H9 (cell line): ENCODE data around the gene WHAMM. TPM values are rescaled to one million over a fixed set of nuclear protein-coding genes. Genes with fewer than 3 reads are reported as not detected.

Experiments
- DNase-seq: peaks from one replicate; pipeline ENCODE4 v3.0.0-alpha.2; 2017
- H2AFZ ChIP-seq: one replicate; pipeline ENCODE4 v1.6.1; 2013; ENCODE audit warnings: mild to moderate bottlenecking, low read length, control low read depth, moderate library complexity
- H2AK5ac ChIP-seq: 2 replicates; pipeline ENCODE4 v1.6.1; 2013; ENCODE audit warnings: low read length, control low read depth, mixed read lengths; ENCODE audit not compliant: insufficient read length
- H2BK120ac ChIP-seq: one replicate; pipeline ENCODE4 v1.6.1; 2013; ENCODE audit warnings: low read depth, mild to moderate bottlenecking, low read length, control low read depth, inconsistent platforms; ENCODE audit not compliant: poor library complexity, severe bottlenecking
- H2BK12ac ChIP-seq: 2 replicates; pipeline ENCODE4 v1.6.1; 2013; ENCODE audit warnings: low read length, control low read depth, mixed read lengths, low read depth; ENCODE audit not compliant: insufficient read length
- H2BK15ac ChIP-seq: 2 replicates; pipeline ENCODE4 v1.6.1; 2013; ENCODE audit warnings: low read depth, low read length, control low read depth
- H2BK20ac ChIP-seq: one replicate; pipeline ENCODE4 v1.6.1; 2013; ENCODE audit warnings: low read depth, mild to moderate bottlenecking, low read length, control low read depth, inconsistent platforms; ENCODE audit not compliant: poor library complexity, severe bottlenecking
- H2BK5ac ChIP-seq: 2 replicates; pipeline ENCODE4 v1.6.1; 2013; ENCODE audit warnings: low read length, control low read depth, mixed read lengths; ENCODE audit not compliant: insufficient read length
- H3K14ac ChIP-seq: 2 replicates; pipeline ENCODE4 v1.6.1; 2013; ENCODE audit warnings: low read length, control low read depth; ENCODE audit not compliant: insufficient read depth
- H3K18ac ChIP-seq: 2 replicates; pipeline ENCODE4 v1.6.1; 2013; ENCODE audit warnings: low read depth, mild to moderate bottlenecking, mixed read lengths, low read length, control low read depth; ENCODE audit not compliant: insufficient read length
- H3K23ac ChIP-seq: 2 replicates; pipeline ENCODE4 v1.6.1; 2013; ENCODE audit warnings: low read length, control low read depth, mixed read lengths, low read depth; ENCODE audit not compliant: insufficient read length
- H3K23me2 ChIP-seq: 2 replicates; pipeline ENCODE4 v1.6.1; 2013; ENCODE audit warnings: low read depth, mild to moderate bottlenecking, mixed read lengths, low read length, control low read depth; ENCODE audit not compliant: insufficient read length, poor library complexity, severe bottlenecking
- H3K27ac ChIP-seq: 2 replicates; pipeline ENCODE4 v1.5.1; 2013; ENCODE audit warnings: low read length, control low read depth, mixed read lengths, low read depth; ENCODE audit not compliant: insufficient read length
- H3K27me3 ChIP-seq: 2 replicates; pipeline ENCODE4 v1.6.1; 2013; ENCODE audit warnings: low read length, control low read depth, inconsistent platforms; ENCODE audit not compliant: insufficient read depth
- H3K4ac ChIP-seq: 2 replicates; pipeline ENCODE4 v1.6.1; 2013; ENCODE audit warnings: low read depth, mild to moderate bottlenecking, control low read depth, inconsistent platforms, low read length, moderate library complexity
- H3K4me1 ChIP-seq: 2 replicates; pipeline ENCODE4 v1.6.1; 2013; ENCODE audit warnings: low read length, control low read depth, inconsistent platforms; ENCODE audit not compliant: insufficient read depth
- H3K4me2 ChIP-seq: 2 replicates; pipeline ENCODE4 v1.6.1; 2013; ENCODE audit warnings: low read length, control low read depth, mixed read lengths; ENCODE audit not compliant: insufficient read length, insufficient read depth
- H3K56ac ChIP-seq: 2 replicates; pipeline ENCODE4 v1.6.1; 2013; ENCODE audit warnings: low read depth, mild to moderate bottlenecking, mixed read lengths, low read length, control low read depth; ENCODE audit not compliant: insufficient read length
- H3K79me1 ChIP-seq: 2 replicates; pipeline ENCODE4 v1.6.1; 2013; ENCODE audit warnings: low read depth, mild to moderate bottlenecking, moderate library complexity, low read length, control low read depth, inconsistent platforms; ENCODE audit not compliant: insufficient read depth, poor library complexity, severe bottlenecking
- H3K79me2 ChIP-seq: 2 replicates; pipeline ENCODE4 v1.6.1; 2013; ENCODE audit warnings: low read length, control low read depth, inconsistent platforms; ENCODE audit not compliant: insufficient read depth
- H3K9ac ChIP-seq: 2 replicates; pipeline ENCODE4 v1.6.1; 2013; ENCODE audit warnings: low read length, control low read depth, mixed read lengths; ENCODE audit not compliant: insufficient read length; ENCODE audit errors: extremely low read depth
- H3K9me3 ChIP-seq: one replicate; pipeline ENCODE4 v1.6.1; 2013; ENCODE audit warnings: low read depth, low read length, inconsistent platforms; ENCODE audit not compliant: control insufficient read depth
- H3T11ph ChIP-seq: one replicate; pipeline ENCODE4 v1.6.1; 2013; ENCODE audit warnings: mild to moderate bottlenecking, low read length, control low read depth, inconsistent platforms
- H4K20me1 ChIP-seq: one replicate; pipeline ENCODE4 v1.6.1; 2013; ENCODE audit not compliant: control insufficient read depth, insufficient read length, insufficient read depth
- H4K5ac ChIP-seq: 2 replicates; pipeline ENCODE4 v1.6.1; 2013; ENCODE audit warnings: low read depth, mild to moderate bottlenecking, mixed read lengths, low read length, control low read depth; ENCODE audit not compliant: insufficient read length
- H4K8ac ChIP-seq: replicated peaks from 2 replicates; pipeline ENCODE4 v1.6.1; 2013; ENCODE audit warnings: low read length, control low read depth, mixed read lengths, low read depth; ENCODE audit not compliant: insufficient read length
- H4K91ac ChIP-seq: 2 replicates; pipeline ENCODE4 v1.6.1; 2013; ENCODE audit warnings: low read depth, mild to moderate bottlenecking, moderate library complexity, mixed read lengths, low read length, control low read depth; ENCODE audit not compliant: insufficient read length
- H3K27ac Mint-ChIP-seq, 3 experiments: 2 replicates in 2 of 3; 3 replicates in 1 of 3; pipeline ENCODE4 v1.8.0; 2020 to 2021; ENCODE audit warnings: mixed read lengths in 3 of 3, mild to moderate bottlenecking in 1 of 3, moderate library complexity in 1 of 3
- H3K27me3 Mint-ChIP-seq: 2 replicates; pipeline ENCODE4 v1.8.0; 2021; ENCODE audit warnings: low read depth, mild to moderate bottlenecking, moderate library complexity, mixed read lengths
- H3K36me3 Mint-ChIP-seq, 3 experiments: 2 replicates in 2 of 3; 3 replicates in 1 of 3; pipeline ENCODE4 v1.8.0; 2020 to 2021; ENCODE audit warnings: low read depth in 3 of 3, mixed read lengths in 3 of 3; ENCODE audit not compliant: insufficient read depth in 1 of 3
- H3K4me1 Mint-ChIP-seq, 2 experiments: 2 replicates each; pipeline ENCODE4 v1.8.0; 2020; ENCODE audit warnings: mixed read lengths in 2 of 2
- H3K4me3 Mint-ChIP-seq, 2 experiments: 2 replicates in 1 of 2; 3 replicates in 1 of 2; pipeline ENCODE4 v1.8.0; 2020 to 2021; ENCODE audit warnings: mild to moderate bottlenecking in 2 of 2, mixed read lengths in 2 of 2, moderate library complexity in 1 of 2
- H3K9me3 Mint-ChIP-seq, 2 experiments: 2 replicates in 1 of 2; 3 replicates in 1 of 2; pipeline ENCODE4 v1.8.0; 2020; ENCODE audit warnings: mild to moderate bottlenecking in 2 of 2, mixed read lengths in 2 of 2, moderate library complexity in 1 of 2
- WGBS: extraction: QIAGEN DNeasy Blood & Tissue Kit; methylation state at CpG from one replicate; pipeline ENCODE4 v1.1.7; 2013; ENCODE audit warnings: missing lambda C conversion rate, low lambda C conversion rate, mixed read lengths; ENCODE audit not compliant: insufficient read length; ENCODE audit errors: extremely low coverage; 5-methylcytosine and 5-hydroxymethylcytosine counted together
- total RNA-seq: library from RNA; stranded (reverse); gene quantifications from 2 replicates; pipeline ENCODE4 v1.2.1, GENCODE V29; 2021
- TF ChIP-seq, protein P1 (sequence below): fragments of 200-600 bp; sonication (generic); conservative IDR thresholded peaks from 3 replicates; pipeline ENCODE4 v1.8.0; 2021; ENCODE audit warnings: antibody characterized with exemption, mild to moderate bottlenecking

WHAMM gene
- total RNA-seq, 1 experiment from 2014 or later: 3.0 TPM

DNA sequence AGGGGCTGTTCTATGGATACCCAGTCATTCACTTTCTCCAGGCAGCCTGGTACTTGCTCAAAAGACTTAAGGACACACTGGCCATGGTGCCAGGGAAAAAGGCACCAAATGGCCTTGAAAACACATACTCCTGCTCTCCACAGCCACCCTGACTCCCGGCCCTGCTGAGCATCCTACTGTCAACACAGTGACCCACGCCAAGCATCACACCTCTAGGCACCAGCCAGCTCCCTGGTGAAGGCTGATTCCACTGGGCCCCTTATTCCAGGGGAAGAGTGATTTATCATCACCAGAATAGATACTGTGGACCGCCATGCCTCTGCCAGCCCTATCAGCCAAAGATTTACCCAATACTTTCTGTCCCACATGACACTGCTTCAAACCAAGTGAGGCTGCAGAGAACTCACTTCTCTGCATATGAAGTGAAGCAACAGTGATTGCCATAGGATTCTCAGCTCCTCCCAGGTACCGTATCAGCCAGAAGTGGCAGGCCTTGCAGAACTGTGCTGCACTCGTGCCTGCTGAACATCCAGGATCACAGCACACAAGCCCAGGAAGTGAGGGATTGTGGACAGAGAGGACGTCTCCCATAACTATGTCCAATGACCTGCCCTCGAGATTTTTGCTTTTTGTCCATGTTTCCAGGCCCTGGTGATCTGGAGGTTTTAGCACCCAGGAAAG, 63.7 kb downstream of the WHAMM start:
- no peaks in the 10 kb centered on the region for H3K9me3 ChIP-seq
- no peak overlapping the region for H2BK5ac ChIP-seq
- peaks cover 2% of the 10 kb centered on the region; the same call in 1 of the 2 replicates for H3K27me3 Mint-ChIP-seq
- no peak overlapping the region for H3K4me3 Mint-ChIP-seq
- H3K23me2 ChIP-seq: no peaks in the 10 kb centered on the region
- no peak overlapping the region for H3T11ph ChIP-seq
- no peaks in the 10 kb centered on the region for H3K27me3 ChIP-seq
- H4K8ac ChIP-seq: no peak overlapping the region
- H4K91ac ChIP-seq: no peak overlapping the region
- no peaks in the 10 kb centered on the region for H3K9me3 Mint-ChIP-seq
- DNase-seq: peak; percentile 16
- no peak overlapping the region for H3K9ac ChIP-seq
- no CpG with 5 or more reads among the region's 7 CpGs for WGBS
- H2BK120ac ChIP-seq: no peak overlapping the region
- no peak overlapping the region for H3K56ac ChIP-seq
- H3K79me1 ChIP-seq: no peaks in the 10 kb centered on the region
- H3K27ac ChIP-seq: no peak overlapping the region
- no peak overlapping the region for H2BK12ac ChIP-seq
- H3K27ac Mint-ChIP-seq: peak overlapping the region in 1 of 3 experiments; percentile 31; a peak in 1 of 7 replicates
- no peak overlapping the region for H2AK5ac ChIP-seq
- no peak overlapping the region for H2BK20ac ChIP-seq
- H2AFZ ChIP-seq: no peak overlapping the region
- TF ChIP-seq, protein P1, sequence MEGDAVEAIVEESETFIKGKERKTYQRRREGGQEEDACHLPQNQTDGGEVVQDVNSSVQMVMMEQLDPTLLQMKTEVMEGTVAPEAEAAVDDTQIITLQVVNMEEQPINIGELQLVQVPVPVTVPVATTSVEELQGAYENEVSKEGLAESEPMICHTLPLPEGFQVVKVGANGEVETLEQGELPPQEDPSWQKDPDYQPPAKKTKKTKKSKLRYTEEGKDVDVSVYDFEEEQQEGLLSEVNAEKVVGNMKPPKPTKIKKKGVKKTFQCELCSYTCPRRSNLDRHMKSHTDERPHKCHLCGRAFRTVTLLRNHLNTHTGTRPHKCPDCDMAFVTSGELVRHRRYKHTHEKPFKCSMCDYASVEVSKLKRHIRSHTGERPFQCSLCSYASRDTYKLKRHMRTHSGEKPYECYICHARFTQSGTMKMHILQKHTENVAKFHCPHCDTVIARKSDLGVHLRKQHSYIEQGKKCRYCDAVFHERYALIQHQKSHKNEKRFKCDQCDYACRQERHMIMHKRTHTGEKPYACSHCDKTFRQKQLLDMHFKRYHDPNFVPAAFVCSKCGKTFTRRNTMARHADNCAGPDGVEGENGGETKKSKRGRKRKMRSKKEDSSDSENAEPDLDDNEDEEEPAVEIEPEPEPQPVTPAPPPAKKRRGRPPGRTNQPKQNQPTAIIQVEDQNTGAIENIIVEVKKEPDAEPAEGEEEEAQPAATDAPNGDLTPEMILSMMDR: no peak
- H4K20me1 ChIP-seq: no peaks in the 10 kb centered on the region
- no peak overlapping the region for H4K5ac ChIP-seq
- H3K23ac ChIP-seq: no peak overlapping the region
- no peaks in the 10 kb centered on the region for H3K4me1 ChIP-seq
- no peak overlapping the region for H3K4me2 ChIP-seq
- H3K4me1 Mint-ChIP-seq: peaks cover under 1 to 8% of the 10 kb centered on the region in 2 experiments
- no peaks in the 10 kb centered on the region for H3K36me3 Mint-ChIP-seq
- no peak overlapping the region for H3K18ac ChIP-seq
- no peak overlapping the region for H2BK15ac ChIP-seq
- H3K79me2 ChIP-seq: no peaks in the 10 kb centered on the region
- H3K14ac ChIP-seq: no peak overlapping the region; the same call in 1 of the 2 replicates
- no peak overlapping the region for H3K4ac ChIP-seq
